Activated CD4-positive, alpha-beta T cell treated with anti-CD3 and anti-CD28 coated beads for 36 hours (primary cell): ENCODE results near the gene TSPAN5. TPM values are rescaled to one million over a fixed set of nuclear protein-coding genes. Genes with fewer than 3 reads are reported as not detected.
A peak's percentile ranks its signal among the peaks of the same experiment; 100 is the strongest.

Experiments
- ATAC-seq: fragments of 200-7000 bp; cut with Tn5 transposase; one replicate; pipeline ENCODE4 v1.10.0; 2021; ENCODE audit warnings: mild to moderate bottlenecking, moderate library complexity
- CTCF ChIA-PET: fragments of 350-600 bp; sonication (Branson Sonifier 250); formaldehyde crosslinking; loops from one replicate; lab custom pipeline; 2021; ENCODE audit warnings: antibody characterized with exemption; lab: Charles Lee
- POLR2A ChIA-PET: fragments of 350-600 bp; sonication (Branson Sonifier 250); formaldehyde crosslinking; loops from one replicate; lab custom pipeline; 2021; ENCODE audit warnings: antibody characterized with exemption, inconsistent platforms; lab: Charles Lee
- DNase-seq: peaks from one replicate; pipeline ENCODE4 v3.0.0-alpha.2; 2020
- H3K27ac Mint-ChIP-seq: one replicate; pipeline ENCODE4 v1.8.0; 2021; ENCODE audit warnings: mixed read lengths
- H3K27me3 Mint-ChIP-seq: one replicate; pipeline ENCODE4 v1.8.0; 2021; ENCODE audit warnings: mixed read lengths
- H3K36me3 Mint-ChIP-seq: one replicate; pipeline ENCODE4 v1.8.0; 2021; ENCODE audit warnings: low read depth, mixed read lengths
- H3K4me1 Mint-ChIP-seq: one replicate; pipeline ENCODE4 v1.8.0; 2021; ENCODE audit warnings: mixed read lengths
- H3K4me3 Mint-ChIP-seq: one replicate; pipeline ENCODE4 v1.8.0; 2021; ENCODE audit warnings: mild to moderate bottlenecking, moderate library complexity, mixed read lengths
- H3K9me3 Mint-ChIP-seq: one replicate; pipeline ENCODE4 v1.8.0; 2021; ENCODE audit warnings: low read depth, mixed read lengths
- intact Hi-C, 2 experiments: fragments of 100-400 bp; cut with DNase I in 1 of 2; cut with micrococcal nuclease in 1 of 2; formaldehyde crosslinking; loops; one replicate each; pipeline versions ENCODE4 v1.14.2 to v1.15.1; 2022 to 2024; cut with DNase I, micrococcal nuclease
- total RNA-seq, 2 experiments: library from RNA; stranded (reverse); gene quantifications; one replicate each; pipeline ENCODE4 v1.2.3, GENCODE V29; 2021

The TSPAN5 gene
- total RNA-seq, 2 experiments from 2014 or later, result 18.4 to 23.6 TPM

- Mint-ChIP-seq H3K9me3 (no peaks in the 10 kb centered on the region), H3K4me1 (peaks cover 52% of the 10 kb centered on the region), H3K36me3 (peaks cover 7% of the 10 kb centered on the region), H3K27ac (no peak overlapping the region), H3K27me3 (no peaks in the 10 kb centered on the region), H3K4me3 (no peak overlapping the region)
- ATAC-seq, result no peak
- intact Hi-C loops, result no loop called here
- DNase-seq, result no peak
- POLR2A ChIA-PET, result interaction anchor here (0.5 to 0.7 kb wide), 2 partner anchors 53 to 424 kb away, joined by 3 read pairs; no protein-coding TSS in a partner anchor
- CTCF ChIA-PET, result no interaction called here
Observed at GRCh38 chr4:98610431-98610830, 48.0 kb downstream of the TSPAN5 start.

GRCh38 chr4:98609934-98610333 lies 48.5 kb downstream of the TSPAN5 start:
- peaks cover 9% of the 10 kb centered on the region for H3K36me3 Mint-ChIP-seq
- intact Hi-C loops, result loop anchor here in 1 of 2 experiments (2.0 kb wide), 1 partner anchor 15 kb away; no protein-coding TSS in a partner anchor
- H3K4me3 Mint-ChIP-seq, result no peak overlapping the region
- POLR2A ChIA-PET, result interaction anchor here (0.5 kb wide), 2 partner anchors 53 to 460 kb away, joined by 3 read pairs; no protein-coding TSS in a partner anchor
- no peaks in the 10 kb centered on the region for H3K27me3 Mint-ChIP-seq
- no peak overlapping the region for H3K27ac Mint-ChIP-seq
- H3K4me1 Mint-ChIP-seq, result peaks cover 57% of the 10 kb centered on the region
- CTCF ChIA-PET, result no interaction called here
- ATAC-seq (peak; percentile 53), DNase-seq (no peak)
- H3K9me3 Mint-ChIP-seq, result no peaks in the 10 kb centered on the region

GRCh38 chr4:98608356-98608755 lies 50.1 kb downstream of the TSPAN5 start:
- POLR2A ChIA-PET, result no interaction called here
- no peak for DNase-seq
- Mint-ChIP-seq H3K4me1 (peaks cover 62% of the 10 kb centered on the region), H3K36me3 (peaks cover 12% of the 10 kb centered on the region), H3K9me3 (no peaks in the 10 kb centered on the region), H3K4me3 (no peak overlapping the region), H3K27ac (peak overlapping the region; percentile 52), H3K27me3 (no peaks in the 10 kb centered on the region)
- intact Hi-C loops, result loop anchor here in 1 of 2 experiments (2.0 kb wide), 1 partner anchor 16 kb away; no protein-coding TSS in a partner anchor
- CTCF ChIA-PET, result no interaction called here
- no peak for ATAC-seq

- Mint-ChIP-seq H3K27me3 (no peaks in the 10 kb centered on the region), H3K4me1 (peaks cover 63% of the 10 kb centered on the region), H3K4me3 (no peak overlapping the region), H3K36me3 (peaks cover 12% of the 10 kb centered on the region), H3K9me3 (no peaks in the 10 kb centered on the region), H3K27ac (no peak overlapping the region)
- no peak for DNase-seq
- ATAC-seq, result no peak
- CTCF ChIA-PET, result no interaction called here
- POLR2A ChIA-PET, result interaction anchor here (0.7 kb wide), 1 partner anchor 187 kb away, joined by 3 read pairs; no protein-coding TSS in a partner anchor
- intact Hi-C loops, result no loop called here
Observed at GRCh38 chr4:98606894-98607293, 51.5 kb downstream of the TSPAN5 start.

- intact Hi-C loops, result no loop called here
- no peak overlapping the region for H3K4me3 Mint-ChIP-seq
- DNase-seq, result no peak
- H3K9me3 Mint-ChIP-seq, result peaks cover 5% of the 10 kb centered on the region
- H3K36me3 Mint-ChIP-seq, result peaks cover 22% of the 10 kb centered on the region
- POLR2A ChIA-PET, result interaction anchor here (0.6 kb wide), 1 partner anchor 8 kb away, joined by 9 read pairs; no protein-coding TSS in a partner anchor
- ATAC-seq, result no peak
- CTCF ChIA-PET, result interaction anchor here (1.3 kb wide), 1 partner anchor 12 kb away, joined by 4 read pairs; no protein-coding TSS in a partner anchor
- H3K27ac Mint-ChIP-seq, result no peak overlapping the region
- H3K4me1 Mint-ChIP-seq, result peaks cover 75% of the 10 kb centered on the region
- H3K27me3 Mint-ChIP-seq, result no peaks in the 10 kb centered on the region
Observed at GRCh38 chr4:98605216-98605615, 53.2 kb downstream of the TSPAN5 start.

- ChIA-PET CTCF (no interaction called here), POLR2A (interaction anchor here (0.6 kb wide), 1 partner anchor 9 kb away, joined by 9 read pairs; no protein-coding TSS in a partner anchor)
- intact Hi-C loops, result loop anchor here (1.0 to 5.0 kb wide), 9 partner anchors 38 to 1243 kb away; partner anchors contain the start of genes EIF4E (in 1 of the 2) and METAP1 (in 1 of the 2)
- no peak for DNase-seq
- no peak for ATAC-seq
- Mint-ChIP-seq H3K27ac (peak overlapping the region; percentile 84), H3K4me3 (no peak overlapping the region), H3K36me3 (peaks cover 24% of the 10 kb centered on the region), H3K27me3 (no peaks in the 10 kb centered on the region), H3K4me1 (peaks cover 75% of the 10 kb centered on the region), H3K9me3 (peaks cover 8% of the 10 kb centered on the region)
Observed at GRCh38 chr4:98604723-98605122, 53.7 kb downstream of the TSPAN5 start.

GRCh38 chr4:98603683-98604521 lies 54.5 kb downstream of the TSPAN5 start:
- ATAC-seq, result peak; percentile 56
- ChIA-PET POLR2A (interaction anchor here (0.9 to 1.9 kb wide), 2 partner anchors 56 to 84 kb away, joined by 4 read pairs; no protein-coding TSS in a partner anchor), CTCF (interaction anchor here (0.6 to 2.2 kb wide), 2 partner anchors 57 to 698 kb away, joined by 3 to 6 read pairs; no protein-coding TSS in a partner anchor)
- Mint-ChIP-seq H3K4me1 (peaks cover 67% of the 10 kb centered on the region), H3K27ac (peak overlapping the region; percentile 84), H3K4me3 (peak overlapping the region; percentile 53), H3K27me3 (no peaks in the 10 kb centered on the region), H3K9me3 (peaks cover 12% of the 10 kb centered on the region), H3K36me3 (peaks cover 28% of the 10 kb centered on the region)
- intact Hi-C loops, result loop anchor here (1.0 to 5.0 kb wide), 13 partner anchors 38 to 1243 kb away; partner anchors contain the start of genes EIF4E (in 1 of the 2), METAP1 (in 1 of the 2), RAP1GDS1 (in 1 of the 2) and STPG2 (in 1 of the 2)
- peak; percentile 43 for DNase-seq

GRCh38 chr4:98602270-98602669 lies 56.1 kb downstream of the TSPAN5 start:
- Mint-ChIP-seq H3K4me3 (peak overlapping the region; percentile 41), H3K4me1 (peaks cover 57% of the 10 kb centered on the region), H3K27ac (peak overlapping the region; percentile 92), H3K9me3 (peaks cover 12% of the 10 kb centered on the region), H3K36me3 (peaks cover 32% of the 10 kb centered on the region), H3K27me3 (no peaks in the 10 kb centered on the region)
- intact Hi-C loops, result loop anchor here (1.0 to 5.0 kb wide), 19 partner anchors 40 to 1245 kb away; partner anchors contain the start of genes EIF4E (in 2 of the 2), METAP1 (in 1 of the 2), RAP1GDS1 (in 1 of the 2) and STPG2 (in 1 of the 2)
- ATAC-seq (peak; percentile 62), DNase-seq (no peak)
- ChIA-PET POLR2A (interaction anchor here (0.6 to 1.9 kb wide), 4 partner anchors 61 to 460 kb away, joined by 3 to 7 read pairs (median 4); no protein-coding TSS in a partner anchor), CTCF (interaction anchor here (0.5 to 2.2 kb wide), 12 partner anchors 15 to 453 kb away, joined by 3 to 7 read pairs (median 4); partner anchors contain the start of genes METAP1 and TSPAN5)

- ChIA-PET POLR2A (interaction anchor here (0.6 to 1.9 kb wide), 7 partner anchors 29 to 119 kb away, joined by 3 to 7 read pairs (median 4); partner anchors contain the start of gene TSPAN5), CTCF (interaction anchor here (0.9 to 2.2 kb wide), 11 partner anchors 33 to 393 kb away, joined by 3 to 7 read pairs (median 5); partner anchors contain the start of genes METAP1 and TSPAN5)
- Mint-ChIP-seq H3K9me3 (peaks cover 12% of the 10 kb centered on the region), H3K27me3 (no peaks in the 10 kb centered on the region), H3K4me3 (peak overlapping the region; percentile 41), H3K36me3 (peaks cover 32% of the 10 kb centered on the region), H3K4me1 (peaks cover 52% of the 10 kb centered on the region), H3K27ac (peak overlapping the region; percentile 92)
- ATAC-seq (peak; percentile 77), DNase-seq (peak; percentile 58)
- intact Hi-C loops, result loop anchor here (1.0 to 5.0 kb wide), 19 partner anchors 41 to 1246 kb away; partner anchors contain the start of genes EIF4E (in 2 of the 2), METAP1 (in 1 of the 2), RAP1GDS1 (in 1 of the 2) and STPG2 (in 1 of the 2)
Observed at GRCh38 chr4:98601708-98602107, 56.7 kb downstream of the TSPAN5 start.

- intact Hi-C loops, result loop anchor here (5.0 kb wide), 8 partner anchors 43 to 1248 kb away; partner anchors contain the start of genes EIF4E (in 1 of the 2) and METAP1 (in 1 of the 2)
- Mint-ChIP-seq H3K27ac (no peak overlapping the region), H3K27me3 (no peaks in the 10 kb centered on the region), H3K9me3 (peaks cover 12% of the 10 kb centered on the region), H3K36me3 (peaks cover 24% of the 10 kb centered on the region), H3K4me1 (peaks cover 43% of the 10 kb centered on the region), H3K4me3 (no peak overlapping the region)
- ChIA-PET POLR2A (no interaction called here), CTCF (no interaction called here)
- ATAC-seq (no peak), DNase-seq (no peak)
Observed at GRCh38 chr4:98599617-98600205, 58.7 kb downstream of the TSPAN5 start.
